ENCODE data around the gene SEC24A.
A peak's percentile ranks its signal among the peaks of the same experiment; 100 is the strongest.
"Not testable (repeated sequence)": the region's sequence is repeated elsewhere in the genome, so short reads cannot be mapped to it uniquely, and the experiment has no call there.

The SEC24A gene

DNA sequence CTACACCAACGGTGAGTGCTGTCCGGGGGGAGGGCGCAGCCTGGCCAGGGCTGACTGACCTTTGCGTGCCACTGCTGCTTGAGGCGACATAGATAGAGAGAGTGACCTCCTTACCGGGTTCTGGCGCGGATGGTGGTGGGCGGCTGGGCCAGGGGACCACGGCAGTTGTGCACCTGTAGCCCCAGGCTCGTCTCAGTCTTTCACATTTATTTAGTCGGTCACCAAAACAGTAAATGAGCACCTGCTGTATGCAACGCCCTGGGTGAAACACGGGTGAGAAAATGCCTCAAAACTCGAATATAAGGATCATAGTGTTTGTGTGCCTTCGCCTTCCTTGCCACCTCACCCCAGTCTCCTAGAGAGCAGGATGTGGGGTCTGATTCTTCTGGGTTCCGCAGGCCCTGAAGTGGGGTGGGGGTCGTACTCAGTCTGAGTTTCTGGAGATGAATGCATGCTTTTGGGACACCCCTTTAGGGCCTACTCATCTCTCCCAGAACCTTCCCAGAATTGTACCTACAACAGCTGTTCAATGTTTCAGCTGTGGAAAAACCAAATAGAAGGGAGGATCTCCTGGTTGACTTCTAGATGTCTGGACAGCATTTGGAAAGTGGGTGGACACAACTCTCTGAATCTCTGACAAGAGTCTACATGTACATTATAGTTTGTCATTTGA is 714 bp downstream of the SEC24A start:
- DNase-seq (ENCODE audit: insufficient read length, low spot score) (no peak), FAIRE-seq (no peak)

DNA sequence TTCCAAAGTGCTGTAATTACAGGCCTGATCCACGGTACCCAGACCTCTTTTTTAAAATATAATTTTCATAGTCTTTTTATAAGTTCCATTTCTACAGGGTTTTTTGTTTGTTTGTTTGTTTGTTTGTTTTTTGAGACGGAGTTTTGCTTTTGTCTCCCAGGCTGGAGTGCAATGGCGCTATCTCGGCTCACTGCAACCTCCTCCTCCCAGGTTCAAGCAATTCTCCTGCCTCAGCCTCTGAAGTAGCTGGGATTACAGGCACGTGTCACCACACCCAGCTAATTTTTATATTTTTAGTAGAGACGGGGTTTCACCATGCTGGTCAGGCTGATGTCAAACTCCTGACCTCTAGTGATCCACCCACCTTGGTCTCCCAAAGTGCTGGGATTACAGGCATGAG is 2.1 kb downstream of the SEC24A start:
- not testable (repeated sequence) for FAIRE-seq; DNase-seq (ENCODE audit: insufficient read length, low spot score)

- DNase-seq (ENCODE audit: insufficient read length, low spot score) (no peak), FAIRE-seq (no peak)
These were observed 2.9 kb downstream of the SEC24A start for GRCh38 chr5:134651531-134651930.

GRCh38 chr5:134656690-134657089 is 8.1 kb downstream of the SEC24A start:
- DNase-seq (ENCODE audit: insufficient read length, low spot score) (no peak), FAIRE-seq (no peak)

DNA sequence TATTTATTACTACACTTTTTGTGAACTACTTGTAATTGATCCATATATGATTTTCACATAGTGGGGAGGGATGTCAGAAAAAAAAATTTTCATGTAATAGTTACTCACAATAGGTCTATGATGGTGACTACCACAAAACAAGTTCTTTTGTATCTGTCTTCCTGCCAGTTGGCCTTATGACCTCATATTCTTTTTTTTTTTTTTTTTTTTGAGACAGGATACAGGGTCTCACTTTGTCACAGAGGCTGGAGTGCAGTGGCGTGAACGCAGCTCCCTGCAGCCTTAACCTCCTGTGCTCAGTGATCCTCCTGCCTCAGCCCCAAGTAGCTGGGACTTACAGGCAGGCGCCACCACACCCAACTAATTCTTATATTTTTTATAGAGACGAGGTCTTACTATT is 10.9 kb downstream of the SEC24A start:
- DNase-seq (ENCODE audit: insufficient read length, low spot score) (no peak), FAIRE-seq (no peak)

DNA sequence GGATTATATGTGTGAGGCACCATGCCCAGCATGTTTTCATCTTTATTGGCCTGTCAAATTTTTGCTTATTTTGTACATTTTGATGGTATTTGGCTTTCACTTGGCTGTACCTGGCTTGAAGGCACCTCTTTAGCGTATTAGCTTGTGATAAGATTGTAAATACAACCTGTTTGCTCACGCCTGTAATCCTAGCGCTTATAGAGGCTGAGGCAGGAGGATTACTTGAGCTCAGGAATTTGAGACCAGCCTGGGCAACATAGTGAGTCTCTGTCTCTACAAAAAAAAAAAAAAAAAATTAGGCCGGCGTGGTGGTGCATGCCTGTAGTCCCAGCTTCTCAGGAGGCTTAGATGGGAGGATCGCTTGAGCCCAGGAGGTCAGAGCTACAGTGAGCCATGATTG is 11.3 kb downstream of the SEC24A start:
- DNase-seq (ENCODE audit: insufficient read length, low spot score) (no peak), FAIRE-seq (no peak)

DNA sequence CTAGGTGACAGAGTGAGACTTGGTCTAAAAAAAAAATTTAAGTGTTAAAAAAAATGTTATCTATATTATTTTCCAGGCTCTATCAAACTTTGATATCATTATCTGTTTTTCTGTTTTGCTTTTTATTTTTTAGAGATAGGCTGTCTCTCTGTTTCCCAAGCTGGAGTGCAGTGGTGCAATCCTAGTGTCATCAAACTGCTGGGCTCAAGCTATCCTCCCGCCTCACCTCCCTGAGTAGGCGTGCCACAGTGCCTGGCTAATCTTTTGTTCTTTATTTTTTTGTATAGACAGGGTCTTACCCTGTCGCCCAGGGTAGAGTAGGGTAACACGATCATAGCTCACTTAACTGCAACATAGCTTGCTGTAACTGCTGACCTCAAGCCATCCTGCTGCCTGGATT is 14.4 kb downstream of the SEC24A start:
- DNase-seq (ENCODE audit: insufficient read length, low spot score) (no peak), FAIRE-seq (no peak)

- DNase-seq (ENCODE audit: insufficient read length, low spot score): no peak
- FAIRE-seq: no peak
These were observed 15.9 kb downstream of the SEC24A start for GRCh38 chr5:134664448-134664847.

- FAIRE-seq; DNase-seq (ENCODE audit: insufficient read length, low spot score): not testable (repeated sequence)
These were observed 25.0 kb downstream of the SEC24A start for GRCh38 chr5:134673546-134673945.

DNA sequence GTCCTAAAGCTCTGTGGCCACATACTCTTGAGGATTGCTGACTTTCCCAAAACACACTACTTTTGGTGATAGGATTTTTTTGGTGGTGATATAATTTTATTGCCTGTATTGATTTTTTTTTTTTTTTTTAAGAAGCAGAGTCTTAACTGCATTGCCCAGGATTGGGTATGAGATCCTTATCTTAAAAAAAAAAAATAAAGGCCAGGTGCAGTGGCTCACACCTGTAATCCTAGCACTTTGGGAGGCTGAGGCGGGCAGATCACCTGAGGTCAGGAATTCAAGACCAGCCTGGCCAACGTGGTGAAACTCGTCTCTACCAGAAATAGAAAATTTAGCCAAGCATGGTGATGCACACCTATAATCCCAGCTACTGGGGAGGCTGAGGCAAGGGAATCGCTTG is 28.8 kb downstream of the SEC24A start:
- not testable (repeated sequence) for DNase-seq (ENCODE audit: insufficient read length, low spot score); FAIRE-seq

DNA sequence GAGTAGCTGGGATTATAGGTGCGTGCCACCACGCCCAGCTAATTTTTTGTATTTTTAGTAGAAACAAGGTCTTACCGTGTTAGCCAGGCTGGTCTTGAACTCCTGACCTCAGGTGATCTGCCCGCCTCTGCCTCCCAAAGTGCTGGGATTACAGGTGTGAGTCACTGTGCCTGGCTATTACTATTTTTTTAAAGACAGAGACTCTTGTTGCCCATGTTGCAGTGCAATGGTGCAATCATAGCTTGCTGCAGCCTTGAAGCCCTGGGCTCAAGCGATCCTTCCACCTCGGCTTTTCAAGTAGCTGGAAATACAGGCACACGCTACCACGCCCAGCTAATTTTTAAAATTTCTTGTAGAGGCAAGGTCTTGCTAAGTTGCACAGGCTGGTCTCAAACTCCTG is 41.6 kb downstream of the SEC24A start:
- not testable (repeated sequence) for FAIRE-seq; DNase-seq (ENCODE audit: insufficient read length, low spot score)

GRCh38 chr5:134692722-134693121 is 44.1 kb downstream of the SEC24A start:
- FAIRE-seq: no peak
- no peak for DNase-seq (ENCODE audit: insufficient read length, low spot score)

GRCh38 chr5:134708301-134708700 is 59.7 kb downstream of the SEC24A start:
- FAIRE-seq (no peak), DNase-seq (ENCODE audit: insufficient read length, low spot score) (no peak)

DNA sequence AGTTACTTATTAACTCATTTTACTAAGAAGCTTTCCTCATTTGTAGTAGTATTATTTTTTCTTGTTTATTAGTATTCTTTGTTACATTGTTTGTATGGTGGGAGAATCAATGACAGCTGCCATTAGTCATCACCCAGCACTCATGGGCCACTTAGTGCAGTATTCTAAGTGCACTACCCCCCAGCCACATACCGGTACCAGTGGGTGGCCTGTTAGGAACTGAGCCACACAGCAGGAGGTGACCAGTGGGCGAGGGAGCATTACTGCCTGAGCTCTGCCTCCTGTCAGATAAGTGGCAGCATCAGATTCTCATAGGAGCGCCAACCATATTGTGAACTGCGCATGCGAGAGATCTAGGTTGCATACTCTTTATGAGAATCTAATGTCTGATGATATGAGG is 65.5 kb downstream of the SEC24A start:
- no peak for DNase-seq (ENCODE audit: insufficient read length, low spot score)
- no peak for FAIRE-seq

DNA sequence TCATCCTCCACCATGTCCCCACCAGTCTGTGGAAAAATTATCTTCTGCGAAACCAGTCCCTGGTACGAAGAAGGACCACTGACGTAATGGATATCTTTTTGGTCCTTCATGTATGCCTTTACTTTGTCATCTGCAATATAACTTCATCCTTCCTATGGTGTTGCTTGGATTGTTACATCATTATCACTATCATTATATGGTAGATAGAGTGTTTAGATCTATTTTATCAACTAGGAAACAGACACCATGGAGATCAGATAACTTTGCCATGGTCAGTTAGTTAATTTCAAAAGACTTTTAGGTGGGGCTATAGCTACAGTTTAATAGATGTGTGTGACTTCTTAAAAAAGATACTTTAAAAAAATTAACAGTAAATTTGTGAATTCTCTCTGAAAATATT is 66.0 kb downstream of the SEC24A start:
- FAIRE-seq: no peak
- no peak for DNase-seq (ENCODE audit: insufficient read length, low spot score)

GRCh38 chr5:134715466-134715865 is 66.9 kb downstream of the SEC24A start:
- not testable (repeated sequence) for FAIRE-seq; DNase-seq (ENCODE audit: insufficient read length, low spot score)

DNA sequence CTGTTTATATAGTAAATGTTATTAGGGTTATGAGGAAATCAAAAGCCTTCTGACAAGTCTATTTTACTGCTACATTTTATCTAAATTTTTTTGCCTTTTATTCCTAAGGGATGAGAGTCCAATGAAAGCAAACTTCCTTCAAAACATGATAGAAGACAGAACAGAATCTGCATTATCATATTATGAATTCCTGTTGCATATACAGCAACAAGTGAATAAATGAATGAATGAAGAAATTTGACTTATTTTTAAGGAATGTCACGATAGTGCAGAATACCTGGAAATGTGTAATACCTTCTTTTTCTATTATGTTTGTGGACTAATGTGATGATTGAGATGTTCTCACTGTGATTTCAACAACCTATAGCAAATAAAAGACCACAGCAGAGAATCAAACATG is 76.3 kb downstream of the SEC24A start:
- DNase-seq (ENCODE audit: insufficient read length, low spot score) (no peak), FAIRE-seq (no peak)

GRCh38 chr5:134732819-134733218 is 84.2 kb downstream of the SEC24A start:
- FAIRE-seq: no peak
- DNase-seq (ENCODE audit: insufficient read length, low spot score): no peak

GRCh38 chr5:134735243-134735642 is 86.7 kb downstream of the SEC24A start:
- FAIRE-seq: no peak

GRCh38 chr5:134736173-134736812 is 87.7 kb downstream of the SEC24A start:
- DNase-seq (ENCODE audit: insufficient read length, low spot score) (no peak), FAIRE-seq (no peak)

More at GRCh38 chr5:134735243-134735642, 86.7 kb downstream of the SEC24A start:
- DNase-seq (ENCODE audit: insufficient read length, low spot score): no peak

DNA sequence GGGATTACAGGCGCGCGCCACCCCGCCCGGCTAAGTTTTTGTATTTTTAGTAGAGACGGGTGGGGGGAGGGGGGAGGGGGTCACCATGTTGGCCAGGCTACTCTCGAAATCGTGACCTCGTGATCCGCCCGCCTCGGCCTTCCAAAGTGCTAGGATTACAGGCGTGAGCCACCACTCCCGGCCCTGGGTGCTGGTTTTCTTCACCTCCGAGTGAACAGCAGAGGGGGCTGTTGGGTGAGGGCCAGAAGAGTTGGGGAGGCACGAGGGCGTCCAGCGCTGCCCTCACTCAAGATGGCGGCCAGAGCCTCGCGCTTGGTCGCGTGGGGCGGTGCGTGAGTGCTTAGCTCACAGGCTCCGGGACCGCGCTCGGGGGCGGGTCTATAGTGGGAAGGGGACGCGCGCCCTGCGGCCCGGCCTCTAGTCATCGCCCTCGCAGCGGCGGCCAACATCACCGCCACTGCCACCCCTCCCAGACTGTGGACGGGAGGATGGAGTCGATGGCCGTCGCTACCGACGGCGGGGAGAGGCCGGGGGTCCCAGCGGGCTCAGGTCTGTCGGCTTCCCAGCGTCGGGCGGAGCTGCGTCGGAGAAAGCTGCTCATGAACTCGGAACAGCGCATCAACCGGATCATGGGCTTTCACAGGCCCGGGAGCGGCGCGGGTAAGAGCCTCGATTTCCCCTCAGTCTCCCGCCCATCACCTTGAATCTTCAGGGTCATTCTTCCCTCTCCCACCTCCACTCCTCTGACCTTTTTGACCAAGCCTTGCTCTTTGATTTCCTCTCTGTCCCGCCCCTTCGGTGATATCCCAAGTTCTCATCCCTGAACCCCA is 89.8 kb downstream of the SEC24A start, which contains the start of gene CAMLG:
CAMLG (plus strand) TSS at position 416 of the 830 bp plus-strand sequence; CDS start at position 489, 73 bp downstream.
- peak; percentile 49 for FAIRE-seq
- DNase-seq (ENCODE audit: insufficient read length, low spot score): peak; percentile 93
